Measurements from ENCODE around the gene SALL3.

GRCh38 chr18:78962098-78962497, 17.5 kb upstream of the SALL3 start:
- TF ChIP-seq POLR2AphosphoS5 (IDR thresholded peaks at IDR 0.05; ENCODE audit: borderline replicate concordance, low read depth, low read length) (no peak), EZH2 (IDR thresholded peaks at IDR 0.05) (no peak)

Measured in SK-N-MC (cell line).